IPS-15b (cell line): Measurements from ENCODE around the gene INSYN2A.

ENCODE experiments used
- H3K27me3 ChIP-seq: one replicate; pipeline ENCODE4 v1.6.1; 2013; ENCODE audit warnings: low read length; ENCODE audit not compliant: control insufficient read depth, insufficient read depth
- H3K36me3 ChIP-seq: one replicate; pipeline ENCODE4 v1.6.1; 2013; ENCODE audit warnings: low read length; ENCODE audit not compliant: control insufficient read depth, insufficient read depth
- H3K4me1 ChIP-seq: one replicate; pipeline ENCODE4 v1.6.1; 2013; ENCODE audit warnings: mild to moderate bottlenecking, low read length; ENCODE audit not compliant: control insufficient read depth, insufficient read depth
- H3K4me3 ChIP-seq: one replicate; pipeline ENCODE4 v1.5.1; 2013; ENCODE audit warnings: low read depth, low read length
- H3K9ac ChIP-seq: one replicate; pipeline ENCODE4 v1.6.1; 2013; ENCODE audit warnings: low read depth, mild to moderate bottlenecking, low read length
- H3K9me3 ChIP-seq: one replicate; pipeline ENCODE4 v1.6.1; 2013; ENCODE audit warnings: mild to moderate bottlenecking, low read length; ENCODE audit not compliant: control insufficient read depth, insufficient read depth

Gene INSYN2A

DNA sequence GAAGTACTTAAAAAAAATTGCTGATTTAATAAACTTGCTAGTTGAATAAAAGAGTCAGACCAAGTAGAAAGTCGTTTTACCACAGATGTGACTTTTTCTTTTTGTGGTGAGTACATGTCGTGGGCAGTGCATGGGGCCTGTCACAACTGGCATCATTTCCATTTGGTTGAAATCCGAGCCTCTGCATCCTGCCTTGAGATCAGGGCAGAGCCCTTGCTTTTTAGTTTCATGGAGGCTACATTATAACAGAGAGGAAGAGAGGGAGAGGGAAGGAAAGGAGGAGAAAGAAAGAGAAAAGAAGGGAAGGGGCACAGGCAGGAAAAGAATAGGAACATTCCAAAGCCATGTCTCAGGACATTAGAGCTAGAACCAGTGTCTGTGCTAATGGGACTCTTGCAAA lies 20.4 kb upstream of the INSYN2A start:
- H3K36me3 ChIP-seq = no peaks in the 10 kb centered on the region
- no peak overlapping the region for H3K4me3 ChIP-seq
- no peaks in the 10 kb centered on the region for H3K27me3 ChIP-seq
- no peak overlapping the region for H3K9ac ChIP-seq
- H3K9me3 ChIP-seq = no peaks in the 10 kb centered on the region
- H3K4me1 ChIP-seq = peaks cover 17% of the 10 kb centered on the region

DNA sequence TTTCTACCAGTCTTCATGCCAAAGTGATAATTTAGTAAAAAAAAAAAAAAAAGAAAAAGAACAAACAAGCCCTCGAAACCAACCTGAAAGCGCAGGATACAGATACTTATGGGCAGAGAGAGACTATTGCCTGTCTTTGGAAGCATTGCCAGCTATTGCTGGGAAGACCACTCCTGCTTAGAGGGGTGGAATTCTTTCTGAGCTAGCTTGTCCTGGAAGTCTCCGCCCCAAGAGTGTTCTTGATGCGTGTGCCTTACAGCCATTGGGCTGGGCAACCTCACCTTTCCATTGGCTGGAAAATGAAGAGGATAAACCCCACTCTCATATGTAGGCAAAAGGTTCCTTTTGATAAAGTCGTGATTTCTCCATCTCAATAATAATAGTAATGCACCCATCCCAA lies 19.9 kb upstream of the INSYN2A start:
- no peak overlapping the region for H3K4me3 ChIP-seq
- no peaks in the 10 kb centered on the region for H3K27me3 ChIP-seq

DNA sequence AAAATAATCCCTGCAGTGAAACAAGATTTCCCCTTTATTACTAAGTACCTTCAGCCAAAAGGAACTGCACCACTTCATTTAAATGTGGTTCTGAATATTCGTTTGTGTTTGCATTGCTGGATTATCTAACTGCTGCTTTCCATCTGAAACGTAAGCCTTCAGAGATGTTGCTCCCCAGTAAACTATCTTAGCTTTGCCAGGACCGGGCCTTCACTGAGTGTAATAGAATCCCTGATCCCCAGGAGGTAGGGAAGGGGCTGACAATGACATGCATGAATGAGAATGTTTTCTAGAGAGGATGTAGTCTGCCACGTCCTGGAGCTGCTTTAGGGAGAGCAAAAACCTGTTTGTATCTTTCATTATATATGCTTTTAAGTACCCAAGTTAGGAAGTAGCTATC lies 19.5 kb upstream of the INSYN2A start:
- Histone ChIP-seq H3K36me3 (no peaks in the 10 kb centered on the region), H3K4me3 (no peak overlapping the region), H3K9me3 (no peaks in the 10 kb centered on the region), H3K27me3 (no peaks in the 10 kb centered on the region), H3K4me1 (peaks cover 17% of the 10 kb centered on the region), H3K9ac (no peak overlapping the region)

More for the DNA sequence above, 19.9 kb upstream of the INSYN2A start:
- H3K9me3 ChIP-seq = no peaks in the 10 kb centered on the region
- no peak overlapping the region for H3K9ac ChIP-seq
- H3K4me1 ChIP-seq = peaks cover 17% of the 10 kb centered on the region
- H3K36me3 ChIP-seq = no peaks in the 10 kb centered on the region

DNA sequence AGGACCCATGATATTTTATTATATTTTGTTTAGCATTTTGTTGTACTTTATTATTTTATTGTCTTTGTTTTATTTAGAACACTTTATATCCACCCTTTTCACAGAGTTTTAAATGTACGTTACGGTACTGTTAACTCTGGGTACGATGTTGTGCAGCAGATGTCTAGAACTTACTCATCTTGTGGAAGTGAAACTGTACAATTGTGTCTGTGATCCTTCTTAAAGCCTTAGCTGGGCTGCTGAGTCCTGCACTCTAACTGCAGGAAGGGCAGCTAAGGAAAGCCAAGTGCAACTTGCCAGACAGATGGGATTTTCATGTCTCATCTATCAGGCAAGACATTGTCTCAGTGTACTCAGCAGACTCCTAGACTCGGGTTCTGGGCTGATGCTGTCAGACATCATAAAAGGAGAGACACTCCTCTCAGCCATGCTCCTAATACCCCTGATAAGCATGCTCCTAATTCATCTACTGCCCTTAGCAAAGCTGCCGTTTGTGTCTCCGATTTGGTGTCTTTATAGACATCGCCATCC lies 14.6 kb upstream of the INSYN2A start:
- H3K36me3 ChIP-seq = no peaks in the 10 kb centered on the region
- H3K27me3 ChIP-seq = no peaks in the 10 kb centered on the region
- peaks cover 6% of the 10 kb centered on the region for H3K4me1 ChIP-seq
- no peak overlapping the region for H3K4me3 ChIP-seq
- no peak overlapping the region for H3K9ac ChIP-seq
- H3K9me3 ChIP-seq = no peaks in the 10 kb centered on the region

DNA sequence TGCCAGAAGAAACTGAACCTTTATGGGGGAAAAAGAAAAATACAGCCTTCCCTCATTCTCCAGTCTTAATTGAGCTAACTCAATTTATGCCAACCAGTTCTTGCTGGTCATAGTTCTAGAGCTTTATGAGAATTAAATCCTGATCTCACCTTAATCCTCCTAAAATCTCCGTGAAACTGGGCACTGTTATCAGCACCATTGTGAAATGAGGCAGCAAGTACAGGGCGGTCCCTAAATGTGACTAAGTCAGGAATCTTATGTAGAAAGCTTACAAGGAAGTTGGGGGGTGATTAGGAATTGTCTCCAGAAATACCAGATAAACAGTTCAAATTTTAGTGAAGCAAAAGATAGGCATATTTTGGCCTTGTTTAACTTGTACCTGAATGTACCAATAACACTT lies 10.7 kb upstream of the INSYN2A start:
- H3K27me3 ChIP-seq = no peaks in the 10 kb centered on the region
- no peaks in the 10 kb centered on the region for H3K9me3 ChIP-seq
- H3K9ac ChIP-seq = no peak overlapping the region
- H3K36me3 ChIP-seq = no peaks in the 10 kb centered on the region
- no peaks in the 10 kb centered on the region for H3K4me1 ChIP-seq
- H3K4me3 ChIP-seq = no peak overlapping the region

DNA sequence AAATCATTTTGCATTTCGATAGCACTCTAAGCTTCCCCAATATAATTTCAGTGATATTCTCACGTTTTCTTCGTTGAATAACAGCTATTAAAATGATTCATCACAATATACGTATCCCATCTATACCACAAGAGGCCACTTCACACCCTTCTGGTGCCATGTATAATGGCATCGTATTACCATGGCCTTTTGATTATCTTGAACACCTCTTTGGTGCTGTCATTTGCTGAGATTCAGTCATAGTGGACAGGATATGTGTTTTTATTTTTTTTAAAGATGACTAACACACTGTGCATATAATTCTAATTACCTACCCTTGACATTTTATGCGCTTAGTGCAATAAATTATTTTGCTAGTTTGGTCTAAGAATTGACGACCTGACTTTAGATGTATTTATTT lies 6.7 kb upstream of the INSYN2A start:
- Histone ChIP-seq H3K9ac (no peak overlapping the region), H3K4me3 (no peak overlapping the region), H3K4me1 (no peaks in the 10 kb centered on the region), H3K27me3 (no peaks in the 10 kb centered on the region), H3K9me3 (no peaks in the 10 kb centered on the region), H3K36me3 (no peaks in the 10 kb centered on the region)

DNA sequence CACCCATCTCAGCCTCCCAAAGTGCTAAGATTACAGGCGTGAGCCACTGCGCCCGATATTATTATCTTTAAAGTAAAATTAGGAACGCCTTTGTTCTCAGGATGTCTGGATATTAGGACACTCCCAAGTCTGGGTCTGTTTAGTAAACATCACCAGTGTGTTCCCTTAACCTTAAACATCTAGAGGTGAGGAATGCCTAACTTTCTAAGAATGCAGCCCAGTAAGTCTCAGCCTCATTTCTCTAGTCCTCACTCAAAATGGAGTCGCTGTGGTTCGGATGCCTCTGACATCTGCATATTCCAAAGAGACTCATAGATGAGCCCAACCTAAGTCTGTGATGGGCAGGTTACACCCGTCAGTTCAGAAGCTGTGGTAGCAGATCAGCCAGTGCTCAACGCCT lies 4.3 kb upstream of the INSYN2A start:
- H3K27me3 ChIP-seq = peaks cover 9% of the 10 kb centered on the region
- no peak overlapping the region for H3K4me3 ChIP-seq
- H3K9ac ChIP-seq = no peak overlapping the region
- no peaks in the 10 kb centered on the region for H3K9me3 ChIP-seq
- H3K4me1 ChIP-seq = no peaks in the 10 kb centered on the region
- H3K36me3 ChIP-seq = no peaks in the 10 kb centered on the region

DNA sequence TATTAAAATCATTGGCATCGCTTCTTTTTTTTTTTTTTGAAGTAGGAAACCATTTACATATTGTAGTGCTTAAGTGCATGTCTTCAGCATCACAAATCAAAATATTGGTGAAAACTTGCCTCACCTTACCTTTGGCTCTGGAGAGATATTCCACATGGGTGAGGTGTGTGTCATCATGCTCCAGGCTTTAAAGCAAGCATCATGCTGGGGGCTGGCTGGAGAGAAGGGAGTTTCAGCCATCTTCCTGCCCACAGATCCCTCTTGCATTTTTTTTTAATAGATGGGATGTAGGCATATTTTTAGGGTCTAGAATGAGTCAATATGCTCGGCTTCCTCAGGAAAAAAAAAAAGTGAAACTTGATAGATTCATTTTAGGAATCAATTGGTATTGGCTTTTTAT lies 2.3 kb upstream of the INSYN2A start:
- peaks cover 27% of the 10 kb centered on the region for H3K27me3 ChIP-seq
- H3K4me1 ChIP-seq = peaks cover 2% of the 10 kb centered on the region
- H3K9ac ChIP-seq = no peak overlapping the region
- H3K36me3 ChIP-seq = no peaks in the 10 kb centered on the region
- no peak overlapping the region for H3K4me3 ChIP-seq
- H3K9me3 ChIP-seq = no peaks in the 10 kb centered on the region

DNA sequence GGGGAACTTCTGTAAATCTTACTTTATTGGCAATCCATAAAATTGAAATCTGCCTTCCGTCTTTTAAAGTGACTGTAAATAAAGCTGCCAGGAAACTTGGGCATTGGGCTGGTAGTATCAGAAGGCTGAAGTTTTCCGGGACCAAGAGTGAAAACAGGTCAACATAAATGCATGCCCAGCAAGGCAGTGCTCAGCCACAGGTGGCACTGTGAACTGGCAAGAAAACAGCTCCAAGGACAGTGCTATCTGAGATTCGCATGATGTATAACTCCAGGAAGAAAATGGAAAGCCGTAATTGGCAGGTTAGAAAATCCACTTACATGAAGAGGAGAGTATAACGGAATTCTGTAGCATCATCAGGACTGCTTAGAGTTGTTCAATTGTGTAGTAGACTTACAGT lies 1.9 kb upstream of the INSYN2A start:
- no peaks in the 10 kb centered on the region for H3K36me3 ChIP-seq
- H3K9me3 ChIP-seq = no peaks in the 10 kb centered on the region
- no peak overlapping the region for H3K9ac ChIP-seq
- no peak overlapping the region for H3K4me3 ChIP-seq
- H3K4me1 ChIP-seq = peaks cover 2% of the 10 kb centered on the region
- peaks cover 30% of the 10 kb centered on the region for H3K27me3 ChIP-seq

DNA sequence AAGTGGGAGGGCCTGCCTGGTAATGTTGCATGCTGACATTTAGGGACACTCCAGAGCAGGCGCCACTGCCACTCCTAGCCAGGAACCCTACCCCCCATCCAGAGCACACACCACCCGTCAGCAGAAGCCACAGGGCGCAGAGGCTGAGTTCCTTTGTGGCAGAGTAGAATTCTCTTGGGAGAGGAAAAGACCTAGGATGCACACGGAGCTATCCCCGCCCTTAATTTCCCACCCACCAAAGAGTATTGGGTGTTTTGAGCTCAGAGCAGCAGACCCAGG lies 702 bp upstream of the INSYN2A start:
- Histone ChIP-seq H3K9ac (peak overlapping the region; percentile 37), H3K4me1 (peaks cover 2% of the 10 kb centered on the region), H3K4me3 (peak overlapping the region; percentile 52), H3K9me3 (no peaks in the 10 kb centered on the region), H3K27me3 (peaks cover 33% of the 10 kb centered on the region), H3K36me3 (no peaks in the 10 kb centered on the region)

DNA sequence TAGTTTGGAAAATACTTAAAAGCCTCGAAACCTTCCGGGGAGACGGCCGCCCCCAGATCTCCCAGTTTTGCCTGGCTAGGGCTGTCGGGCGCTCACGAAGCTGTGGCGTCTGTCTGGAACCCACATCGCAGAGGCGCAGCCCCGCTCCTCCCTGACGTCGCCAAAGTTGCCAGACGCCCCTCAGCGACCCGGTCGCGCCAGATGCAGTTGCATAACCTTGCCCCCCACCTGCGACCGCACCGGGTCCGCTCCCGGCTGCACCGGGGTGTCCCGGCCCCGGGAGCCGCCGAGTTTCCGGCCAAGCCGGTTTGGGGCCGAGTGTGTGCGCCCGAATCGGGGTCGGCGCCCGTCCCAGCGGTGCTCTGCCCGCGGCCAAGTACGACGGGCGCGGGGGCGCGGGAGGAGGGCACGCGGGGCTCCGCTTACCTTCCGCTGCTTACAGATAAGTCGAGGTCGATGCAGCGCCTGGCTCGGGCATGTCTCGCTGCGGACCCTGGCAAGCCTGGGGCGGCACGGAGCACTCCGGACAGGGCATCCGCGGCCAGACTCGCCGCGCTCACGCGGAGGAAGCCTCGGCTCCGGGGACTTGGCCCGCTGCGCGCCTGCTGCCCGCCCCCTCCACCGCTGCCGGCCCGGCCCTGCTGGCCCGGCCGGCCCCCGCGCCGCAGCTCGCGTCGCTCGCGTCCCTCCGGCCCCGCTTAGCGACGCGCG lies 665 bp downstream of the INSYN2A start:
- H3K4me1 ChIP-seq = peaks cover 2% of the 10 kb centered on the region
- no peaks in the 10 kb centered on the region for H3K36me3 ChIP-seq
- H3K9ac ChIP-seq = no peak overlapping the region
- peak overlapping the region; percentile 48 for H3K4me3 ChIP-seq
- peaks cover 33% of the 10 kb centered on the region for H3K27me3 ChIP-seq
- no peaks in the 10 kb centered on the region for H3K9me3 ChIP-seq

DNA sequence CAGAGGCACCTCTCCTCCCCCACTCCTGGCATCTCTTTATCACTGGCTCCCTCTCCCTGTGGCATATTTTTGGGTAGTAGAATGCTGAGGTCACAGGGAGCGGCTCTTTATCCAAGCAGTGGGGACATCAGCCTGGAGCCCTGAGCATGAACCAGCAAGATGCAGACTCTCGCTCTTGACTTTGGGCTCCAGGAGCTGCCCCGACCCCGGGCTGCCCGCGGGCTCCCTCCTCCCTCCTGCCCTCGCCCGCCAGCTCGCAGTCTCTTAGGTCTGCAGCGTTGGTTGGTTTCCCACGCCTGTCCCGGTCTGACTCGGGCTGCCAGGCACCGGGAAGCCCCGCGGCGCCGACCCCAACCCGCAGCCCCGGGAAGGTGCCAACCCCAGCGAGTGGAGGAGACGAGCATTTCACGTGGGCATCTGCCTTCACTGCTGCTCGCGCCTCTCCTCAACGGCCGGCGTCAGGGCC lies 1.3 kb downstream of the INSYN2A start:
- Histone ChIP-seq H3K27me3 (peaks cover 33% of the 10 kb centered on the region), H3K36me3 (no peaks in the 10 kb centered on the region), H3K4me1 (peaks cover 2% of the 10 kb centered on the region), H3K9me3 (no peaks in the 10 kb centered on the region), H3K4me3 (peak overlapping the region; percentile 48), H3K9ac (no peak overlapping the region)
